HG03135 (cell line): ENCODE data around the gene NEDD4L.
"Not testable (repeated sequence)": the region's sequence is repeated elsewhere in the genome, so short reads cannot be mapped to it uniquely, and the experiment has no call there.

ENCODE experiments used
- ATAC-seq: cut with Tn5 transposase; IDR thresholded peaks from one replicate; pipeline ENCODE4 v1.9.1; 2021; ENCODE audit warnings: mild to moderate bottlenecking, moderate library complexity; ENCODE audit not compliant: unreplicated experiment

Gene NEDD4L

DNA sequence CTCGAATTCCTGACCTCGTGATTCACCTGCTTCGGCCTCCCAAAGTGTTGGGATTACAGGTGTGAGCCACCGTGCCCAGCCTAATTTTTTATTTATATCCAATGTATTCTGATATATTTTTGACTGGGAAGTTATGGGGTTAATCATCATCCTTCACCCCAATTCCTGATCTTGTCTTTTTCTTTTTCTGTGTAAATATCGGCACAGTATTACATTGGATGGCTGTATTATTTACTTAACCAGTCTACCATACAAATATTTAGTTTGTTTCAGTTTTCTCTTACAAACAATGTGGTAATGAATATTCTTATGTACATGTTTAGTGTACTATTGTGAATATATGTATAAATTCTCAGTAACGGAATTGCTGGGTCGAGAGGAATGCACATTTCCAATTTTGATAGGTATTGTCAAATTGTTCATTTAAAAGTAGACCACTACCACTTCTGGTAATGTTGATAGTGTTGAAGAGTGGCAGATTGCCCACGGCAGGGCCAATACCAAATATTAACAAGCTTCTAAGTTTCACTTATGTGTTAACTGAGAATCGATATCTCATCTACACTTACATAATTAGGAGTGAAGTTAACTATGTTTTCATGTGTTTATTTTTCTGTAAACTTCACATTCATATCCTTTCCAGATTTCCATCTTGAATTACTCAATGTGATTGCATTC is 388.2 kb downstream of the NEDD4L start:
- no peak for ATAC-seq

DNA sequence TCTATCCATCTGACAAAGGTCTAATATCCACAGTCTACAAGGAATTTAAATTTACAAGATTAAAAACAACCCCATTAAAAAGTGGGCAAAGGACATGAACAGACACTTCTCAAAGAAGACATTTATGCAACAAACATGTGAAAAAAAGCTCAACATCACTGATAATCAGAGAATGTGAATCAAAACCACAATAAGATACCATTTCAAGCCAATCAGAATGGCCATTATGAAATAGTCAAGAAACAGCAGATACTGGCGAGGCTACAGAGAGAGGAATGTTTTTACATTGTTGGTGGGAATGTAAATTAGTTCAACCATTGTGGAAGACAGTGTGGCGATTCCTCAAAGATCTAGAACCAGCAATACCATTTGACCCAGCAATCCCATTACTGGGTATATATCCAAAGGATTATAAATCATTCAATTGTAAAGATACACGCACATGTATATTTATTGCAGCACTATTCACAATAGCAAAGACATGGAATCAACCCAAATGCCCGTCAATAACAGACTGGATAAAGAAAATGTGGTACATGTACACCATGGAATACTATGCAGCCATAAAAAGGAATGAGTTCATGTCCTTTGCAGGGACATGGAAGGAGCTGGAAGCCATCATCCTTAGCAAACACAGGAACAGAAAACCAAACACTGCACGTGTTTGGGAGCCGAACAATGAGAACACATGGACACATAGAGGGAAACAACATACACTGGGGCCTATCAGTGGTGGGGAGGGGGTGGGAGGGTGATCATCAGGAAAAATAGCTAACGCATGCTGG is 391.4 kb downstream of the NEDD4L start:
- ATAC-seq: not testable (repeated sequence)

DNA sequence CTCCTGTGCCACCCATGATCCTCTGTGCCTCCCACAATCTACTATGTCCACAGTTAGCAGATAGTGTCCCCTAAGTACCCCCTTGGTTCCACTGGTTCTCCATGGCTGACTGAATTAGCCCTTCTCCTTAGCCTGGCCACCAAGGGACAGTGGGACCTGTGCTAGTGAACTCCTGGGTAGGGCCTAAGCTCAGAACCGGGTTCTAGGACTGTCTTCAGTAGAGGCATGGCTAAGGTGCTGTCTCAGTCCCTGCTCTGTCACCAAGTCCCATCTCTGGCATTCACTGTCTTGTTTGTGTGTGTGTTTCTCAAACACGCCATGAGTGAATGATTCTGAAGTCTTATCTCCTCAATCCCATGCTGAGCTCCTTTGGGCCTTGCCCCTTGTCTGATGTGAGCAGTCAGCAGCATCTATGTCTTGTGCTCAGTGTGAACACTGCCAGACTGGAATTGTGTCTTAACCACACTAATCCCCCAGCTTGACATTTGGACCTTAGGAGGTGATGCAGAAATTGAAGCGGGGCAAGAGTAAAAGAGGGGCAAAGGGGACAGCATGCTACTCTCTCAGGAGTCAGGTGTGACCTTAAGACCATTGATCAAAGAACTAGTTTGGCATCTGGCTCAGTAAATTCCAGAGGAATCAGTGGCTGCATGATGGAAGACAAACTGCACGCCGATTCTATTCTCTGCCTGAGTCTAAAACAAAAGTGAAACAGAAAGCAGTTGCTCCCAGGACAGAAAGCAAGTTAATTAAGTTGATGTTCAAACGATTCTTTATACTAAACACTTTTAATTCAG is 394.3 kb downstream of the NEDD4L start:
- ATAC-seq: no peak

DNA sequence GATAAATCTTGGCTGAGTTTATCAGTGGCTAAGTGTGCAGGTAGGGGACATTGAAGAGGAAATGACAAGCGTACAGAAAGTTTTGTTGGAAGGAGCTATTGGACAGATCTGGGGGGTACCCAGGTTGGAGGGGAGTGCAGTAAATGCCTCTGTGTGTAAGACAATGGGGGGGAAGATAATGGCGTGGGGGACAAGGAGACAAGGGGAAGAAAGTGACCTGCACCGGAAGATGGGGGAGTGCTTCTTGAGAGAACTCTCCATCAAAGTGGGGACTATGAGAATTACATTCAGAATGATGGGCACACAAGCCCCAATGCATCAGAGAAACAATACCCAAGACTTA is 394.9 kb downstream of the NEDD4L start:
- ATAC-seq: no peak

DNA sequence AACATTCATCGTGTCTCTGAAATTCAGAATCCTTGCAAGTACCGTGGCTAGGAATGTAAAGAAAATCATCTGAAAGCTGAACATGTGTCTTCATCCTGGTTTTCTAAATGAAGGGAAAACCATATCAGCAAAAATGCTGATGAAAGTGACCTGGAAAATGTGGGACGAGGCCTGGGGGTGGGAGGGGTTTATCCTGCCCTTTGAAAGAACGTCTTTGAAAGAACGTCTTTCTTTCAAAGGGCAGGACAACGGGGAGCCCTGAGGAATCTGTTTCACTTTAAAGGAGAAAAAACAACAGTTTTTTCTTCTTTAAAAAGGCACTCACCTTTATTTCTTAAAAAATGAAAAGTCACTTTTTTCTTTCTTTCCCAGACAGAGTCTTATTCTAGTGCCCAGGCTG is 399.6 kb downstream of the NEDD4L start:
- no peak for ATAC-seq

DNA sequence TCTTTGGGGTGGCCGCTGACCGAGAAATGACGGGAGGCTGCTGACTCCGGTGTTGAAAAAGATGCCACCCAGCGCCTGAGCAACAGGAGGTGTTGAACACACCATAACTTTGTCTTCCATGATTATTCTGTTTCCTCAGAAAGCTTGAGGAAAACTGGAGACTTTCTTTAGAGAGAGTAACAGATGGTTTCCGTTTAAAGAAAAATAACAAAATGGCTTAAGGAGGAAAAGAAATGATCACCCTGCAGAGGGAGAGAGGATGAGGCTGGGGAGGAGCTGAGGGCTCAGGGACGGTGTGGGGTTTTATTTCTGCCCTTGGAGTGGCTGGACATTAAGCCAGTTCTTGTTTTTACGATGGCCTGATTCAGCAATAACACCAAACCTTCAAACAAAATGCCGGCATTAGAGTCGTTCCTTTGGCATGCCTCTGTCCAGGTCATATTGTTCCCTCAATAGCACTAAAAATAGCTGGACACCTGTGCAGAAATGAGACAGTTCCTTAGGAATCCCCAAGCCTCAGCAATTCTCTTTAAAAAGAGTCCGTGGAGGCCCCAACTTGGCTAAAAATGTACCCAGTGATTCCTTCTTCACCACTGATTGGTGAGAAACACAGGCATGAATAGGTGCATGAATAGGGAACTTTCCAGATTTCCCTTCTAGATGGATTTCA is 402.5 kb downstream of the NEDD4L start:
- no peak for ATAC-seq

DNA sequence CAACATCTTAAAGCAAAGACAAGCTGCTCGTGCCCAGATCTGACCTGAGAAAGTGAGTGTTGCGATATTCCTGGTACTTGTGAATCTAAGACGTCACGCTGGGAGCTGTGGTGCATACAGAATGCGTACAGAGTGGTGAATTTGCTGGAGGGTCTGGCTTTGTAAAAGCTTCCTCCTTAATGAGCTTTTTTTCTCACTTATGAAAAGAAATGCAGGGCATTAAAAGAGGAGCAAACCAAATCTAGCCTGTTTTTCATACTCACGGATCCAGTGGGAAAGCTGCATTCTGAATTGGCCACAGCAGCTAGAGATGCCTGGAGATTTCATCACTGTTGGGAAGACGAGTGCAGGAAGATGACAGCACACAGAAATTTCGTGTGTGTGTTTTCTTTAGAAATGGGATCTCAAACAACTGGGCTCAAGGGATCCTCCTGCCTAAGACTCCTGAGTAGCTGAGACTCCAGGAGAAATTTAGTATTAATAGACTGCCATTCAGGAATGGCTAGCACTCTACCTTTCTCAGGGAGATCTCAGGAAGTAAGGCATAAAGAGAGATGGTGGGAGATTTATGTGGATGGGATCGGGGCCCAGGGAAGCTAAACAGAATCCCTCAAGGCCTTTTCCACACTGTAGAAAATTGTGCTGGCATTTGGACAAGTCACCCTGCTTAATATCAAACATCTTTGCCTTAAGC is 403.5 kb downstream of the NEDD4L start:
- no peak for ATAC-seq

DNA sequence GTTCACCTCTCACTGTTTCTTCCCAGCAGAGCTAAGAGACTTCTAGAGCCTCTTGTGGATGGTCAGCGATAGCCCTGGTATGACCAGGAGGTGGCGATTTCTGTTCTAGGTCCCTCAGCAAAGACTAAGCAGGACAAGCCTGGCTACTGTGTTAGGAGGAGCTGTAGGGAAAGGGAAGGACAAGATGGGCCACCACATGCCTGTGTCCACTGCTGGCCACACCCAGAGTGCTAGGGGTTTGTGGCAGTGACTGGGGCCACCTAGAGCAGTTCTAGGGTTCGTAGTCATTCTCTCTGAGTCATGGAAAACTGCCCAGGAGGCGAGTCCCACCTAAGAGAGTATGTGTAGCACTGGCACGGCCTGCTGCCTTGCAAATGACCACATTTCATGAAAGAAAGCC is 405.4 kb downstream of the NEDD4L start:
- no peak for ATAC-seq
